HL-60 (cell line): ENCODE results near the gene WASHC2A.
"Not testable (repeated sequence)": the region's sequence is repeated elsewhere in the genome, so short reads cannot be mapped to it uniquely, and the experiment has no call there.

Experiments
- DNase-seq, 2 experiments: peaks; one replicate each; pipeline ENCODE4 v3.0.0-alpha.2; 2010 to 2020; ENCODE audit warnings: low read depth in 1 of 2, low spot score in 1 of 2
- H3K27ac ChIP-seq: fragments of 250-450 bp; sonication (Bioruptor Pico); replicated peaks from 2 replicates; pipeline ENCODE4 v1.5.1; 2020; ENCODE audit warnings: mild to moderate bottlenecking, moderate library complexity
- H3K27me3 ChIP-seq: fragments of 250-450 bp; sonication (Bioruptor Pico); 2 replicates; pipeline ENCODE4 v1.5.1; 2021; ENCODE audit warnings: mild to moderate bottlenecking, moderate library complexity; ENCODE audit not compliant: insufficient read depth, poor library complexity, severe bottlenecking
- H3K4me3 ChIP-seq: replicated peaks from 2 replicates; pipeline ENCODE4 v1.5.1; 2011; ENCODE audit warnings: mild to moderate bottlenecking, control low read depth, low read length; ENCODE audit not compliant: insufficient read depth
- GABPA ChIP-seq: IDR thresholded peaks from 2 replicates; pipeline ENCODE4 v1.6.1; 2012; ENCODE audit warnings: low read depth
- POLR2AphosphoS5 ChIP-seq: IDR thresholded peaks from 2 replicates; pipeline ENCODE4 v1.6.1; 2012; ENCODE audit warnings: low read depth
- REST ChIP-seq: IDR thresholded peaks from 2 replicates; pipeline ENCODE4 v1.6.1; 2012; ENCODE audit warnings: low read depth; ENCODE audit not compliant: insufficient replicate concordance
- SPI1 ChIP-seq: IDR thresholded peaks from 2 replicates; pipeline ENCODE4 v1.6.1; 2012; ENCODE audit warnings: low read depth, mild to moderate bottlenecking, borderline replicate concordance
- TF ChIP-seq, protein P1 (sequence below): IDR thresholded peaks from one replicate; pipeline ENCODE4 v1.5.1; 2011; ENCODE audit warnings: low read length, control low read depth, inconsistent platforms; ENCODE audit not compliant: insufficient read depth

WASHC2A gene

DNA sequence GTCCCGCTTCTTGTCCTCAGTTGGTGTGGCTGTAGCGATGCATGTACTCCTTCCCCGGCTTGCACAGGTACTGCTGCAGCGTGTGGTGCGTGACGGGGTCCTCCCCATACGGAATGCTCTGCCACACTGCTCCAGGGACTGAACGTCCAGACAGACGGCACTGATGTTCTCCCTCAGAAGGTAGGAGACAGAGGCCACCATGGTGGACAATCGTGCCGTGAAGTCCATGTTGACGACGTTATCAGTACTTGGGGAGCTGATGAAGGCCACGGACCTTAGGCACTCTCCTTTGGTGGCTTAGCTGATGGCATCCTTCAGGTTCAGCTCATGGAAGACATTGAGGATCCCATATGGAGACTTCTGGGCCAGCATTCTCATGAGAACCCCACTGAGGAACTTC lies 42.1 kb upstream of the WASHC2A start:
- no peak for TF ChIP-seq REST
- no peak for TF ChIP-seq GABPA
- no peak for TF ChIP-seq SPI1
- TF ChIP-seq, protein P1, sequence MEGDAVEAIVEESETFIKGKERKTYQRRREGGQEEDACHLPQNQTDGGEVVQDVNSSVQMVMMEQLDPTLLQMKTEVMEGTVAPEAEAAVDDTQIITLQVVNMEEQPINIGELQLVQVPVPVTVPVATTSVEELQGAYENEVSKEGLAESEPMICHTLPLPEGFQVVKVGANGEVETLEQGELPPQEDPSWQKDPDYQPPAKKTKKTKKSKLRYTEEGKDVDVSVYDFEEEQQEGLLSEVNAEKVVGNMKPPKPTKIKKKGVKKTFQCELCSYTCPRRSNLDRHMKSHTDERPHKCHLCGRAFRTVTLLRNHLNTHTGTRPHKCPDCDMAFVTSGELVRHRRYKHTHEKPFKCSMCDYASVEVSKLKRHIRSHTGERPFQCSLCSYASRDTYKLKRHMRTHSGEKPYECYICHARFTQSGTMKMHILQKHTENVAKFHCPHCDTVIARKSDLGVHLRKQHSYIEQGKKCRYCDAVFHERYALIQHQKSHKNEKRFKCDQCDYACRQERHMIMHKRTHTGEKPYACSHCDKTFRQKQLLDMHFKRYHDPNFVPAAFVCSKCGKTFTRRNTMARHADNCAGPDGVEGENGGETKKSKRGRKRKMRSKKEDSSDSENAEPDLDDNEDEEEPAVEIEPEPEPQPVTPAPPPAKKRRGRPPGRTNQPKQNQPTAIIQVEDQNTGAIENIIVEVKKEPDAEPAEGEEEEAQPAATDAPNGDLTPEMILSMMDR: no peak
- TF ChIP-seq POLR2AphosphoS5: no peak
- Histone ChIP-seq H3K27ac (no peak overlapping the region), H3K27me3 (no peaks in the 10 kb centered on the region), H3K4me3 (no peak overlapping the region)
- no peak for DNase-seq

- Histone ChIP-seq H3K27ac (no peak overlapping the region), H3K4me3 (no peak overlapping the region), H3K27me3 (no peaks in the 10 kb centered on the region)
- TF ChIP-seq REST (no peak), GABPA (no peak)
- no peak for DNase-seq
Measured at GRCh38 chr10:50027195-50027594, 40.6 kb upstream of the WASHC2A start.

DNA sequence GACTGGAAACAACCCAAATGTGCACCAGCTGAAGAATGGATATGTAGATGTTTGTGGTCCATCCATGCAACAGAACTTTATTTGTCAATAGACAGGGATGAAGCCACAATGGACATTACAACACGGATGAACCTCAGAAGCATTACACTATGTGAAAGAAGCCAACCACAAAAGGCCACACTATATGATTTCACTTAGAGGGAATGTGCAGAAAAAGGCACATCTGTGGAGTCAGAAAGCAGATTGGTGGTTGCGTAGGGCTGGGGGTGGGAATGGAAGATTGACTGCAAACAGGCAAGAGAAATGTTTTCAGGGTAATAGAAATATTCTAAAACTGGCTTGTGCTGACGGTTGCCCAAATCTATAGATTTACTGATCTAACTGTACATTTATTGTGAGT lies 34.3 kb upstream of the WASHC2A start:
- H3K27ac ChIP-seq: no peak overlapping the region
- DNase-seq: no peak
- H3K4me3 ChIP-seq: no peak overlapping the region
- H3K27me3 ChIP-seq: no peaks in the 10 kb centered on the region
- no peak for TF ChIP-seq REST
- TF ChIP-seq POLR2AphosphoS5: no peak
- no peak for TF ChIP-seq SPI1
- no peak for TF ChIP-seq GABPA
- TF ChIP-seq, protein P1: no peak

GRCh38 chr10:50035337-50035736 lies 32.4 kb upstream of the WASHC2A start:
- H3K27ac ChIP-seq, H3K4me3 ChIP-seq, DNase-seq, H3K27me3 ChIP-seq: not testable (repeated sequence)
